Peyer's patch (tissue), 4 donors: ENCODE results near the gene ZBTB48.

Experiments used
- POLR2A ChIP-seq, 2 donors: fragments of 450-650 bp; IDR thresholded peaks; one replicate each; pipeline ENCODE4 v1.5.1; 2017; ENCODE audit warnings: antibody characterized with exemption in 2 of 2, mild to moderate bottlenecking in 2 of 2, moderate library complexity in 2 of 2
- TF ChIP-seq, protein P1 (sequence below), 6 experiments: fragments of 450-650 bp in 4 of 6; fragments of 200-600 bp in 2 of 6; sonication (generic) in 1 of 6; IDR thresholded peaks; one replicate each; pipeline ENCODE4 v1.5.1; 2017 to 2019; ENCODE audit warnings: antibody characterized with exemption in 6 of 6, mild to moderate bottlenecking in 3 of 6, moderate library complexity in 1 of 6

DNA sequence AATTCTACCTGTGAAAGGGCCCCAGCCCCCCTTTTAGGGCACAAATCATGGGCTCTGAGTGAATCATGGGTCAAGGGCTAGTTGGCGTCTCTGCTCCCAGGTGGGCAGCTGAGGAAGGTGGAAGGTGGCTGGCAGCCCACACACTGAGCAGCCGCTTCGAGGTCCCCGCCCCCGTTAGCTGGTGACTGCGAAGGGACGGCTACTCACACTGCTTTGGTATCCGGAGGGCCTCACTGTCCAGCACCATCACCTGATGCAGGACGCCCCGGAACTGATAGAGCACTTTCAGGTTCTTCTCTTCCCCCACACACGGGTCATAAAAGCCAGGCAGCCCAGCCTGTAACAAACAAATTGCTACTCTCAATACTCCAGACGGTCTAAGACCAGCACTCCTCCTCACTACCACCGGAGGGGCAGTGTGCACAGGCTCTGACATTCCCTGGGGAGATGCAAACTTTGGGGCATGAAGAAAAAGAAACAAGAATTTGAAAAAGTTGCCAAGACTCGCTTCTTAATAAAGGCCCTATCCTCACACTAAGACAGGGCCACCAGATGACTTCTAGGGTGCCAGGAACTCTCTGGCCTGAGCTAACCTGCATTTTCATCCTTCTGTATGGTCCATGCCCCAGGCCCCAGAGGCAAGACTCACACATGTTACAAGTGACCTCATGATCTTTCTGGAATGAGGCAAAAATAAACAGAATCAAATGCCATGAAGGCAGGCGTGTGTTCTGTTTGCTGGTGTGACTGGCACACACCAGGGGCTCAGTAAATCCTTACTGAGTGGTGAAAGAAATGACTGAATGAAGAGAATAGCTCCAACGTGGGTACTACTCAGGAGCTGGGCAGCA is 56.3 kb downstream of the ZBTB48 start:
- no peak for TF ChIP-seq POLR2A (IDR thresholded peaks at IDR 0.05)
- TF ChIP-seq, protein P1, sequence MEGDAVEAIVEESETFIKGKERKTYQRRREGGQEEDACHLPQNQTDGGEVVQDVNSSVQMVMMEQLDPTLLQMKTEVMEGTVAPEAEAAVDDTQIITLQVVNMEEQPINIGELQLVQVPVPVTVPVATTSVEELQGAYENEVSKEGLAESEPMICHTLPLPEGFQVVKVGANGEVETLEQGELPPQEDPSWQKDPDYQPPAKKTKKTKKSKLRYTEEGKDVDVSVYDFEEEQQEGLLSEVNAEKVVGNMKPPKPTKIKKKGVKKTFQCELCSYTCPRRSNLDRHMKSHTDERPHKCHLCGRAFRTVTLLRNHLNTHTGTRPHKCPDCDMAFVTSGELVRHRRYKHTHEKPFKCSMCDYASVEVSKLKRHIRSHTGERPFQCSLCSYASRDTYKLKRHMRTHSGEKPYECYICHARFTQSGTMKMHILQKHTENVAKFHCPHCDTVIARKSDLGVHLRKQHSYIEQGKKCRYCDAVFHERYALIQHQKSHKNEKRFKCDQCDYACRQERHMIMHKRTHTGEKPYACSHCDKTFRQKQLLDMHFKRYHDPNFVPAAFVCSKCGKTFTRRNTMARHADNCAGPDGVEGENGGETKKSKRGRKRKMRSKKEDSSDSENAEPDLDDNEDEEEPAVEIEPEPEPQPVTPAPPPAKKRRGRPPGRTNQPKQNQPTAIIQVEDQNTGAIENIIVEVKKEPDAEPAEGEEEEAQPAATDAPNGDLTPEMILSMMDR (IDR thresholded peaks at IDR 0.05): no peak
